Choroid plexus epithelial cell (primary cell): Measurements from ENCODE around the gene KCNS1.
"Not testable (repeated sequence)": the region's sequence is repeated elsewhere in the genome, so short reads cannot be mapped to it uniquely, and the experiment has no call there.

Experiments
- DNase-seq: peaks from one replicate; pipeline ENCODE4 v3.0.0-alpha.2; 2010; ENCODE audit warnings: low read depth
- H3K4me3 ChIP-seq: 2 replicates; pipeline ENCODE4 v1.5.1; 2011; ENCODE audit warnings: low read depth, mild to moderate bottlenecking, control low read depth, low read length, moderate library complexity
- CTCF ChIP-seq: conservative IDR thresholded peaks from 2 replicates; pipeline ENCODE4 v1.5.1; 2011; ENCODE audit warnings: low read depth, mild to moderate bottlenecking, control low read depth, inconsistent platforms, low read length, moderate library complexity

KCNS1 gene

GRCh38 chr20:45067558-45067957 lies 33.4 kb downstream of the KCNS1 start:
- no peak overlapping the region for H3K4me3 ChIP-seq
- no peak for TF ChIP-seq CTCF
- DNase-seq: peak; percentile 20

GRCh38 chr20:45067087-45067486 lies 33.8 kb downstream of the KCNS1 start:
- DNase-seq: no peak
- no peak for TF ChIP-seq CTCF

DNA sequence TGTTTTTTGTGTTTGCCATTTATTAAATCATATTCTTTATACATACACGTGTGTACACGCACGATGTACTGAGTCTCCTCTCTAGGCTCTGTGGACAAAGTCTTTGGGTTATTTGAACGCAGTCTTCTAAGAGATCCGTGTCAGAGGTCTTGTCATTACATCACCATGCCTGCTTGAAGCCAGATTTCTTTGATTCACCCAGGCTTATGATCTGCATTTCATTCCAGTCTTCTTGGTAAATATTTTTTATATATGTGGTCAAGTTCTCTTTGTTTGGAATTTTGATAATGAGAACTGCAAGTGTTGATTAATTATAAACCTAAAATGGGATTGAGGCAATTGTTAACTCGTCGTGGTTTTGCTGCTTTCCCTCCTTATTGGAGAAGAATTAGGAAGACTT lies 34.6 kb downstream of the KCNS1 start:
- H3K4me3 ChIP-seq: no peak overlapping the region
- TF ChIP-seq CTCF: no peak
- DNase-seq: peak; percentile 67

More at GRCh38 chr20:45067087-45067486, 33.8 kb downstream of the KCNS1 start:
- H3K4me3 ChIP-seq: no peak overlapping the region

DNA sequence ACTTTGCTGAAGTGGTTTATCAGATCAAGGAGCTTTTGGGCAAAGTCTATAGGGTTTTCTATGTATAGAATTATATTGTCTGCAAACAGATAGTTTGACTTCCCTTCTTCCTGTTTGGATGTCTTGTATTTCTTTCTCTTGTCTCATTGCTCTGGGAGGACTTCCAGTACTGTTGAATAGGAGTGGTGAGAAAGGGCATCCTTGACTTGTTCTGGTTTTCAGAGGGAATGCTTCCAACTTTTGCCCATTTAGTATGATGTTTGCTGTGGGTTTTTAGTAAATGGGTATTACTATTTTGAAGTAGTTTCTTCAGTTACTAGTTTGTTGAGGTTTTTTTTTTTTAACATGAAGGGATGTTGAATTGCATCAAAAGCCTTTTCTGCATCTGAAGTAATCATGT lies 36.1 kb downstream of the KCNS1 start:
- no peak for DNase-seq

GRCh38 chr20:45063107-45063506 lies 37.8 kb downstream of the KCNS1 start:
- not testable (repeated sequence) for H3K4me3 ChIP-seq, DNase-seq

More for the DNA sequence above, 36.1 kb downstream of the KCNS1 start:
- TF ChIP-seq CTCF: no peak
- no peak overlapping the region for H3K4me3 ChIP-seq

GRCh38 chr20:45061244-45061643 lies 39.7 kb downstream of the KCNS1 start:
- no peak for TF ChIP-seq CTCF

GRCh38 chr20:45060294-45060693 lies 40.6 kb downstream of the KCNS1 start:
- no peak overlapping the region for H3K4me3 ChIP-seq
- no peak for DNase-seq
- no peak for TF ChIP-seq CTCF

More at GRCh38 chr20:45061244-45061643, 39.7 kb downstream of the KCNS1 start:
- no peak overlapping the region for H3K4me3 ChIP-seq
- peak; percentile 90 for DNase-seq
